ENCODE measurements around the gene PSORS1C2.
"Not testable (repeated sequence)": the region's sequence is repeated elsewhere in the genome, so short reads cannot be mapped to it uniquely, and the experiment has no call there.

Gene PSORS1C2

DNA sequence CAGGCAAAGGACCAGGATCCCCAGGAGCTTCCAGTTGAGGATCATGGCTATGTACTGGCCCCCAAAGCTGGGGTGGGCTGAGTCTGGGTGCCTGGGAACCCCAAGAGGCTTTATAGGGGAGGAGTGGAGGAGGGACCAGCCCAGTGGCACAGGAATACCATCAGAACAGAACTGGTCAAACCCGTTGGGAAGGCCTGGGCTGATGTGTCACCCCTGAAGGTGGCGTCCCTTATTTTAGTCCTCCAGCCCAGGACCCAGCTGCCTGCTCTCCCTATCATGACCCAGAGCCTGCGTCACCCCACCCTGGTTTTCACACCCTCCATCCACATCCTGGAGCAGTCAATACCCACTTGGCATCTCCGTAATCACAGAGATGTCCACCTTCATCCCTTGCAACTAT is at the start of gene PSORS1C2:
Gene PSORS1C2, minus strand, starts transcription at position 85 of the 400 bp plus-strand sequence. Its CDS starts 40 bp downstream, at position 45.
- DNase-seq (ENCODE audit: low read depth in 2 of 2), result no peak

DNA sequence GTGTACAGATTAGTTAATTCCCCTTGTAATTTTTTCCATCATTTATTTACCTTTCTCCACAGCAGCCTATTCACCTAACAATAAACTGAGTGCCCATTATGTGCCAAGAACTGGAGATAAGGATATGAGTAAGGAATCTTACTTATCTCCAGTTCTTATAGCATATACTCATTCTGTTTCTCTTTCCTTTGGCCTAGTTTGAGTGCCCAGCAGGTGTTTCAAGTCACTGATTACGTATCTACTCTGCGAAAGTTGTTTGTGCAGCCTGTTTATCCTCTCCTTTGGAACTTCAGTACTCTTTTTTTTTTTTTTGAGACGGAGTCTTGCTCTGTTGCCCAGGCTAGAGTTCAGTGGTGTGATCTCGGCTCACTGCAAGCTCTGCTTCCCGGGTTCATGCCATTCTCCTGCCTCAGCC is 48.9 kb upstream of the PSORS1C2 start:
- no peak for DNase-seq (ENCODE audit: low read depth in 2 of 2)

DNA sequence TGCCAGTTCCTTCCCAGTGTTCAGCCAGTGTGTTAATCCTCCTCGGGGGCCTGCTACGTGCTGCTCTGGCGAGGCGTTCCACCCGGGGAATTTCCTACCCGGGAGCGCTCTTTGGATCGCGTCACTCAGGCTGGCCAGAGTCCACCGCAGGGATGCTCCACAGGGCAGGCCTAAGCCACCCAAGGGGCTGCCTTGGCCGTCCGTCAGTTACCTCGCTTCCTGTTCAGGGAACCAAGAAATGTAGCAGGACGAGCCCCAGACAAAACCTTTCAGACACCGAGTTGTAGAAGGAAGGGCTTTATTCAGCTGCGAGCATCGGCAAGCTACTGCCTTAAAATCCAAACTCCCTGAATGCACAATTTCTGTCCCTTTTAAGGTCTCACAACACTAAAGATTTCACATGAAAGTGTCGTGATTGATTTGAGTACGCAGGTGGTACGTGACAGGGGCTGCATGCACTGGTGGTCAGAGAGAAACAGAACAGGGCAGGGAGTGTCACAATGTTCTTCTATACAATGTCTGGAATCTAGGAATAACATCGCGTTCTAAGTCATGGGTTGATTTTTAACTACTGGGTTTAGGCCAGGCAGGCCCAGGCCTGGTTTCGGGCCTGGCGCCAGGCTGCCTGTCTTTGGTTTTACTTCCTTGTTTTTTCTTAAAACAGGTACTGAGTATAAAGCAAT is 47.3 kb upstream of the PSORS1C2 start:
- DNase-seq (ENCODE audit: low read depth in 2 of 2), result no peak

DNA sequence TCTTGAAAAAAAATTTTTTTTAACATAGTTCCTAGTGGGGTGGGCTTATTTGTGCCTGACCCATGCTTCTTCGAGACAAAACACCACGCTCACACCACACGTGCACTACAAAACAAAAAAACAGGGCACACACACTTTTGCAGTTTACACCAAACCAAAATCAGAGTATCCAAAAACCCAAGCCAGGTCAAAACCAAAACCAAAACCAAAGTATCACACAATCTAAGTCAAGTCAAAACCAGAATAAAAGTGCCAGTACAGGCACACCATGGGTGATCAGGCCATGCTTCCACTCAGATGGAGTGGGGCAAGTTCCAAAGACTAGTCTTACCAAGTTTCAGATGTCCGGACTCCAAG is 46.8 kb upstream of the PSORS1C2 start:
- not testable (repeated sequence) for DNase-seq (ENCODE audit: low read depth in 2 of 2)

DNA sequence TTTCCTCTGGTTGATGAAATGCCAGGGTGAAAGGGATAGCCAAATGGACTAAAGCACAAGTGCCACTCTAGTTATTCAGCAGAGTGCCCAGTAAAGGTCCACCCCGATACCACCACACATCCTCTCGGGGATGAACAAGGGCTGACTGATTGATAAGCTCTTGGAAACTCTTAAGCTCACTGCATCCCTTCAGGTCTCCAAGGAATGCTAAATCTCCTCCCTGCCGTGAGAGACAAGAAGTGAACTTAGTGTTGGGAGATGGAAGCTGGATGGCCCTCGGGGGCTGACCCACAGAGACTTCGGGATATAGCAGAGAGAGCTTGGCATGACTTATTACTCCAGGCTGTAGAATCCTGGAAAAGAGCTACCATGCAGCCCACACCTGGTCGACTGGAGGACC is 45.0 kb upstream of the PSORS1C2 start:
- not testable (repeated sequence) for DNase-seq (ENCODE audit: low read depth in 2 of 2)

DNA sequence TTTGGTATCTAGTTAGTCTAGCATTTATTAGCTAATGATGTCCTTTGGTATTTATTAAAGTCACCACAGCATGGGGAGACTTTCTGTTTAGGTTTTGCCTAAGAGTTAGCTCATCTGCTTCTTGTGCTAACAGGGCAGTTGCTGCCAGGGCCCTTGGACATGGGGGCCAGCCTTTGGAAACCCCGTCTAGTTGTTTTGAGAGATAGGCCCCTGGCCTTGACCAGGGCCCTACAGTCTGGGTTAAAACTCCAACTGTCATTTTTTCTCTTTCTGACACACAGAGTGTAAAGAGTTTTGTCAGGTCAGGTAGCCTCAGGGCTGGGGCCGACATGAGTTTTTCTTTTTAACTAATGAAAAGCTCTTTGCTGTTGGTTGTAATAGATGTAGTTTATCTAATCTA is 44.4 kb upstream of the PSORS1C2 start:
- DNase-seq (ENCODE audit: low read depth in 2 of 2), result not testable (repeated sequence)

DNA sequence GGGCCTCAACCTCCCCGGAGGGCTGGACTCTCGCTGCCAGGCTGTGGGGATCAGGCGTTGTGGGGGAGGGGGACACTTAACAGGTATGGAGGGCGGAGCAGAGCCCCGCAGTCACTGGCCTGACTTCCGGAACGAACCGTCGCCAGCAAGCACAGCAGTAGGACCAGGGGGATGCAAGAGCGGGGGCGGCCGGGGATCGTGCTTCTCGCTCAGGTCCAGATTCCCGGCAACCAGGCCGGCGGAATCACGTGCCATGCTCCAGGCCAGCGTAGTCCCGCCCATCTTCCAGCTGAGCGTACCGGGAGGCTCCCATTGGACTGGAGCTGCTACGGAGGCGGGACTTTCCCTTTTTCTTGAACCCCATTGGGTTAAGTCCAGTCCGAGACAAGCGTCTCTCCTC is 41.6 kb upstream of the PSORS1C2 start:
- peak in 1 of 2 donors; percentile 34 for DNase-seq (ENCODE audit: low read depth in 2 of 2)

DNA sequence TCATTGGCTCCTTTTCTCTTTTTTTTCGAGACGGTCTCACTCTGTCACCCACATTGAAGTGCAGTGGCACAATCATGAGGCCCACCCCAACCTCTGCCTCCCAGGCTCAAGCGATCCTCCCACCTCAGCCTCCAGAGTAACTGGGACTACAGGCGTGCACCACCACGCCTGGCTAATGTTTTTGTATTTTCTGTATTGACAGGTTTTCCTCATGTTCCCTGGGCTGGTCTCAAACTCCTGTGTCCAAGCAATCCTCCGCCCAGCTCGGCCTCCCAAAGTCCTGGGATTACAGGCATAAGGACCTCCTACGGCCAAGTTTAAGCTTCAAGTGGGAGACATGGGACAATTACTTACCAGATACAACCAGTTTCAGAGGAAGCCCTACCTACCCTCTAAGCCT is 41.0 kb upstream of the PSORS1C2 start:
- no peak for DNase-seq (ENCODE audit: low read depth in 2 of 2)

DNA sequence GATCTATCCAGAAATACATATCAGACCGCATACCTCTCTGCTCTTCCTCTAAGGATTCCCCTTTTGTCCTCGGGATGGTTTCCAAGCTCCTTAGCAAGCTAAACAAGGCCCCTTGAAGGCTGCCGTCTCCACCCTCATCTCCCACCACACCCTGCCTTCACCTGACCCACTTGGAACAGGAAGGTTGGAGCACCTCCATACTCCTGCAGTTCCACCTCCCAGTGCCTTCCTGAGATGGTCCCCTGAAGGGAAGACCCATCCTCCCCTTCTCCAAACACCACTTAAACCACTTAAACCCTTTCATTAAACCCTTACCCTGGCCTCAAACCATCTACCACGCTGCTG is 40.1 kb upstream of the PSORS1C2 start:
- no peak for DNase-seq (ENCODE audit: low read depth in 2 of 2)

DNA sequence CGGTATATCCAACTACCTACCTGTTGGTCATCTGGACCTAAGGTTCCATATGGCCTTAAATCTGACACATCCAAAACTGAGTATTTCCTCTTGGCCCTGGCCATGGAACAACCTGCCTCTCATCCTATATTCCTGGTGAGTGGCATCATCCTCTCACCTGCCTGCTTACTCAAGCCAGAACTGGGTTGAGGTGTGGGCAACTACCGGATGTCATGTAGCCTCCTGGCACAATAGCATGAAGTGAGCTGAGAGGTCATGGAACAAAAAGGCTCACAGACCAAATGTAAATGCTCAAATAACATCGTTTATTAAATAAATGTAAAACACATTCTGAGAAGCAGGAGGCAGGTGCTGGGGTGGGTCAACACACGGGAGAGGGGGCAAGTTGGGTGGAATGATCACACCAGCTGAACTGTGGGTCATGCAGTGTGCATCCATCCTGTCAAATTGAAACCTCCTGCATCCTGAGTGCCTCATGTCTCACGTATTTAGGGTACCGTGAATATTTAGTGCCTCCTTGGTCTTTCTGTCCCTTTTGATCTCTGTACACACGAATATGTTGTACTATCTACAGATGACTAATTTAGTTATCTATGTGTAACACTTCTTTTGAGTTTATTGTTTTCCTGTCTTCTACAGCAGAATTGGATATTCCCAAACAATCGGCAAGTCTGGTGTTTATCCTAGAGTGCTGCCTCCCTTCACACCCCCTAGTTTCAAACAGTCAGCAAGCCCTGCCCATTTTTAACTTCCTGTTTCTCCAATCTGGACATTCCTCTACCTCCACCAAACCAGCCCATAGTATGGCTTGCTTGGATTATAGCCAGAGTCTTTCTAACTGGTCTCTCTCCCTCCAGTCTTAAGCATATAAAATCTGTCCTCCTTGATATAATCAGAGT is 39.5 kb upstream of the PSORS1C2 start:
- DNase-seq (ENCODE audit: low read depth in 2 of 2), result no peak

DNA sequence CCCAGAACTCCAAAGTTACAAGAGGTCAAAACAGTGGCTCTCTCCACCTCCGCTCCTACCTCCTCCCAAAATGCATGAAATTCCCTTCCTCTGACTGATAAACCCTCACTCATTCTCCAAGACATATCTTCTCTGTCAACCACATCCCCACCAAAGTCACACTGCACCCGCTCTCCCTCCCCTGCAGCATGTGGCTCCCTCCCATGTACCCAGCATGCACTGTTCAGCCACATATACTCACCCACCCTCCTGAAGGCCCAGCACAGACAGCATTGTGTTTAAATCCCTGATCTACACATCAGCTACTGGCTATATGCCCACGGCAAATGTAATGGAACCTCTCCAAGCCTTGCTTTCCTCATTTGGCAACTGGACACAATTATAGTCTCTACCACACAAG is 37.1 kb upstream of the PSORS1C2 start:
- no peak for DNase-seq (ENCODE audit: low read depth in 2 of 2)

DNA sequence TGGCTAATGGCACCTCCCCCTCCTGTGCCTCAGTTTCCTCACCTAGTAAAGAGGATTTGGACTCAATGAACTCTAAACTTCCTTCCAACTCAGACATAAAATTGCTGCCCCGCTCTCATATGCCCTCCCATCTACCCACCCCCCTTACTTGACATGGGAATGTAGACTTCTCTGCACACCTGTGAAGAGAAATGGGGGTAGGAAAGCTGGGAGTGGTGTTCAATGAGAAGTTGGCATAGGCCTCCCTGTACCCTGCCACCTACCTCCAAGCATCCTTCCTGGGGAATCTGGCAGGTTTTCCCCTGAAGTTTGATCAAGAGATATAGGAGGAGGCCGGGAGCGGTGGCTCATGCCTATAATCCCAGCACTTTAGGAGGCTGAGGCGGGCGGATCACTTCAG is 35.5 kb upstream of the PSORS1C2 start:
- DNase-seq (ENCODE audit: low read depth in 2 of 2), result no peak

DNA sequence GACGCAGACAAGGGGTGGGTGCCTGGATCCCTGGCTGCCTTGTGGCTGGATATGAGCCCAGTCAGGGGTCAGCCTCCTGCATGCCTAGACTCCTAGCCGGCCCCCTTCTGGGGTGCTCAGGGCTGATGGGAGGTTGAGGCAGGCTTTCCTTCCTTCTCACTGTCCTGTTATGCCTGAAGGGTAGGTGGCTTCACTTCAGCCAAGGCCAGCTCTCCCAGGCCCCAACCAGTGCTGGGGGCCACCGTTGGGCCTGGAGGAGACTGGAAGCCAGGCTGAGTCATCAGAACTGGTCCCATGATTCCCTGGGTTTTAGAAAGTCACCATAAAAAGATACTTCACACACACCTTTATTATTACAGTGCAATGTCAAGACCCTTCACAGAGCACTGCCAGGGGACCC is 34.5 kb upstream of the PSORS1C2 start:
- no peak for DNase-seq (ENCODE audit: low read depth in 2 of 2)

DNA sequence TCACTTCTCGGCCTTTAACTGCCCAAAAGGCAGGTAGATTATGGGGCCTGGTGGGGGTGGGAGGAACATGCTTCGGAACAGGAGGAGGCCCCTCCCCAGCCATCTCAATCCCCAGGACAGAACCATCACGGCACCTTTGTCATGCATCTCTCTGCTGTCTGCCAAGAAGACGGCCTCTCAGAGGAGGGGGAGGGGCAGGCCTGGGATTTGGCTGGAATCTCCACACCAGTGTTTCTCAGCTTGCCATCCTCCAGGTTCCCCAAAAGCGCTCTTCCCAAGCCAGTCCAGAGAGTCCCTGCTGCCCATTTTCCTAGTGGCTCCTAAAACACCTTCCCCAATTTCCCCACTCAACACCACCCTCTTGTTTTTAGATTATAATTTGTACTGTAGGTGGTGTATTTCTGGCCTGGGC is 34.1 kb upstream of the PSORS1C2 start:
- DNase-seq (ENCODE audit: low read depth in 2 of 2), result no peak

DNA sequence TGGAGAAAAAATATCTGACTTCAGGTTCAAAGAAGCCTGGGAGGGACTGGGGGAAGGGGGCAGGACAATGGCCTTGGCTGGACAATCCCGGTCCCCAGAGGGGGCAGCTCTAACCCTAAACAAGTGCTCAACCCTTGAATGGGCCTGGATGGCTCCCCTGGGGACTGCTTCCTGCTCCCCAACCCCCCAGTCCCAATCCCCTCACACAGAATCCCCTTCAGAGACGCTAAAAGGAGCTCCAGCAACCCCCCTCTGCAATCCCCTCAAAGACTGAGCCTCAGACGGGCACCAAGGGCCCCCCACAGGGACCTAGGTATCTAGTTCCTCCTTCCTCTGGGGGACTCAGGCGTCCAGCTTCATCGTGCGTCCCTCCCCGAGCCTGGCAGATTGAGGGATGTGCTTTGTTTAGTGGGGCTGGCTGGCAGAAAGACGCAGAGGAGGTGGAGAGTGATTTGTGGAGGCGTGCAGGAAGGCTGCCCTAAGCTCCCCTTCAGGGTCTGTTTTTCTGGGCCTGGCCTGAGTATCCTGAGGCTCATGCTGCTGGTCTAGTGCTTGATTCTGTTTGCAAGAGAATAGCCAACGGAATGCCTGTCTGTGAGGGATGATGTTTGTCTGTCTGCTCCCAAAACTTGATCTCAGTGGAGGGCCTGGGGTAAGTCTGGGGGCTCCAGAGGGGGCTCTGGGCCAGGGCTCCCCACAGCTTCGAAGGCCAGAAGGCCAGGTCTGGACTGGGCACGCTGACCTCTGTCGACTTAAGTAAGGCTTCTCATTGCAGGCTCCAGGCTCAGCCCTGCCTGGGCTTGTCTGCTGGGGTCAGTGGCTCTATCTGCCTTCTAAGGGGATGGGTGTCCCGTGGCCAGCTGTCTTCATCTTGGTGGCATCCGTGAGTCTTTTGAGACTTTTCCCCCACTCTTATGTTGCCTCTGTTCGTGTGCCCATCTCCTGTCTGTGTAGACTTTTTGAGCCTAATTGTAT is 33.4 kb upstream of the PSORS1C2 start:
- DNase-seq (ENCODE audit: low read depth in 2 of 2), result no peak

DNA sequence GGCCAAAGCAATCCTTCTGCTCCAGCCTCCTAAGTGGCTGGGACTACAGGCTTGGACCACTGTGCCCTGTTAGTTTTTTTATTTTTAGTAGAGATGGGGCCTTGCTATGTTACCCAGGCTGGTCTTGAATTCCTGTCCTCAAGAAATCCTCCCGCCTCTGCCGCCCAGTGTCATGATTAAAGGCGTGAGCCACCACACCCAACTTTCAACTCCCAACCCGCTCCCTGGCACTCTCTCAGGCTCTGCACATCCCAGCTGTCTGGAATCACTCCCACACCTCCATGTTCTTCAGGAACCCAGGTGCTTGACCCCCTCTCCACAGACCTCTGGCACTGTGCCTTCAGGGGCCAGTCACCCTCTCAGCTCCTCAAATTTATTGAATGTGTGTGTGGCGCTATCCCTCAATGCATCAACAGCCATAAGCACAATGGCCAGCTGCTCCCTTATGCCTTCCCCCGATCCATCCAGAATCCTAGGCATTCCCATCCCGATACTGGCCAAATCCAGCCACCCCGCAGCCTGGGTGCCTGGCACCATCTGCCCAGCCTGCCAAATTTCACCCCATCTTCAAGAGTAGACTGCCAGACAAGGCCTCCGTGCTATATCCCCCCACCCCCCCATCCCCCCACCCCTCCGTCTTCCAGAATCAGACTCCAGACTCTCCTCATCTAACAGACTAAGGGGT is 32.3 kb upstream of the PSORS1C2 start:
- DNase-seq (ENCODE audit: low read depth in 2 of 2), result no peak

DNA sequence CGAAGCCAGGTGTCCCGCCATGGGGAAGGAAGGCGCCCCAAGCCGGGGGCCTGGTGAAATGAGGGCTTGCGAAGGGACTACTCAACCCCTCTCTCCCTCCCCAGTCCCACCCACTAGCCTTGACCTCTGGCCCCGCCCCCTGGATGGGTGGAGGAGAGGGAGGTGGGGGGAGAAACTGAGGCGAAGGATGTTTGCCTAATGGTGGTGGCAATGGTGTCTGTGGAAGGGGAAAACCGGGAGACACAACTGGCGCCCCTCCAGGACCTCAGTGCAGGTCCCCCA is 31.7 kb upstream of the PSORS1C2 start, which contains the start of gene POU5F1:
Gene POU5F1, minus strand, starts transcription at position 83 of the 282 bp plus-strand sequence. Its CDS starts 62 bp downstream, at position 21.
- DNase-seq (ENCODE audit: low read depth in 2 of 2), result no peak

DNA sequence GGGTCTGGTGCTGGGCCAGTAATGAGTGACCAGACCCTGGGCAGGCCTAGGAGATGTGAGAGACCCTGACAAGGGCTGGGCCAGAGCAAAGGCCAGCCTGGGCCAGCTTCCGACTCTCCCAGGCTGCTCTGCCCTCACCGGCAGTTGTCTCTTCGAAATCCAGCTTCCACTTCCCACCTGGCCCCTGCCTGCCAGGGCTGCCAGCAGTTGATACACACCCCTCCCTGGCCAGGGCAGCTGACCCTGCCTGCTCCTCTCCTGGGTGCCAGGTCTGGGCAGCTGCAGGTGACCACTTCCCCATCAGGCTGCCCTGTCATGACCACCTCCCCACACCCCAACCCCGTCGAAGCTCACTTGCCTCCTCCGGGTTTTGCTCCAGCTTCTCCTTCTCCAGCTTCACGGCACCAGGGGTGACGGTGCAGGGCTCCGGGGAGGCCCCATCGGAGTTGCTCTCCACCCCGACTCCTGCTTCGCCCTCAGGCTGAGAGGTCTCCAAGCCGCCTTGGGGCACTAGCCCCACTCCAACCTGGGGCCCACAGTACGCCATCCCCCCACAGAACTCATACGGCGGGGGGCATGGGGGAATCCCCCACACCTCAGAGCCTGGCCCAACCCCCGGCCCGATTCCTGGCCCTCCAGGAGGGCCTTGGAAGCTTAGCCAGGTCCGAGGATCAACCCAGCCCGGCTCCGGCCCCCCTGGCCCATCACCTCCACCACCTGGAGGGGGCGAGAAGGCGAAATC is 31.2 kb upstream of the PSORS1C2 start:
- not testable (repeated sequence) for DNase-seq (ENCODE audit: low read depth in 2 of 2)

DNA sequence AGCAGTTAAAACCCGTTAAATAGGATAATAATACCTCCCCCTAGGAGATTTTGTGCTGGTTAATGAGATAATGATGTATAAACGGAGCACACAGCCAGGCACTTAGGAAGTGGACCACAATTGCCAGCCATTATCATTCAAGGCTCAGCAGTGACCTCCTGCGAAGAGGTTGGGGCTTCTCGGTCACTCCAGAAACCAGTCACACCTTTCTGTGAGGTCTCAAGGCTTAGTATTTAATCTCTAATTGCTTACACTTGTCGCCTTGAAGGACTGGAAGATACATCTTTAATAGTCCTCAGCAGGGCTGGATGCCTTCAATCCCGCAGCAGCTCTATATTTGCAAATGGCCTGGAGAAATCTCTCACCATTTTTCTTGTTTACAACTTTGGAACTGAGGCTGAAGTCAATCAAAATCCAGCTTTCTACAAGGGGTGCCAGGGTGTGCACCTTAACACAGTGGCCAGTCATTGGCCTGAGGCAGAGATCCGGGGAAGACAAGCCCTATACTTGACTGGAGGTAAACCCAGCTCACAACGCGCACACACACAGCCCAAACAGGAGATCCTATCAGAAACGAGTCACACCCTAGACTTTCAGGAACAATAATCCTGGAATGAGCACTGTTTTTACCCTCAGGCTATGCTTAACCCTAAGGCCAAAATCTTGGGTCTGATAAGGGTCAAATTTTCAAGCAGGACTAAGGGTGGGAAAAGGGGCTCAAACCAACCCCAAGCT is 30.4 kb upstream of the PSORS1C2 start:
- no peak for DNase-seq (ENCODE audit: low read depth in 2 of 2)

DNA sequence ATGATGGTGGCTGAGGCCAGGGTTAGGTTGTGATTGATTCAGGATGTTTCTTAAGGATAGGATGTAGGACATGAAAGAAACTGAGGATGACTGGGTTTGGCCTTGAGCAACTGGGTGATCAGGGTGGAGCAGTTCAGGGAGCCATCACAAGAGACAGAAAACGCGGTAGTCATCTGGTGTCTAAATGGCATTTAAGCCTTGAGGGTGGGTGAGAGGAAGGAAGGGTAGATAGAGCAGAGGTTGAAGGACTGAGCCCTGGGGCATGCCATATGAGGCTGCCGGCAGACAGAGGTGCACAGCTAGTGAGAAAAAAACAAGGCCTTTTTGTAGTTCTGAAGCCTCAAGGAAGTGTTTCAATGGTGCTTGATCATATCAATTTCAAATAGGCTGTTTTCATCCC is 29.7 kb upstream of the PSORS1C2 start:
- DNase-seq (ENCODE audit: low read depth in 2 of 2), result no peak
